Stimulated activated CD8-positive, alpha-beta memory T cell treated with anti-CD3 and anti-CD28 coated beads, Interleukin-7, amount 100 ng/mL, for 48 hours (primary cell): ENCODE results near the gene SQSTM1.
"Not testable (repeated sequence)": the region's sequence is repeated elsewhere in the genome, so short reads cannot be mapped to it uniquely, and the experiment has no call there.

Experiments used
- DNase-seq, 2 donors: peaks; one replicate each; pipeline ENCODE4 v3.0.0-alpha.2; 2020; ENCODE audit warnings: low read depth in 1 of 2; ENCODE audit errors: extremely low read depth in 1 of 2

SQSTM1 gene

DNA sequence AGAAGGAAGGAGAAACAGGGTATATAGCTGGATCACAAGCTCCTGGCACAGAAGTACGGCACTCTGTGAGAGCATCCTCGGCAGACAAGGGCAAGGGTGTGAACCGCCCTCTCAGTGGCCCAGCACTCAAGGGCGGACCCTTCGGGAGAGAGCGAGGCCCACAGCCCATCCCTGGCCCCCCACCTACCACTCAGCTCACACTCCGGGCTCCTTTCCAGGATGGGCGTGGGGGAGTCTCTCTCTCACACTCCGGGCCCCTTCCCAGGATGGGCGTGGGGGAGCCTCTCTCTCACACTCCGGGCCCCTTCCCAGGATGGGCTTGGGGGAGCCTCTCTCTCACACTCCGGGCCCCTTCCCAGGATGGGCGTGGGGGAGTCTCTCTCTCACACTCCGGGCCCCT lies 50.8 kb downstream of the SQSTM1 start:
- DNase-seq: not testable (repeated sequence)

DNA sequence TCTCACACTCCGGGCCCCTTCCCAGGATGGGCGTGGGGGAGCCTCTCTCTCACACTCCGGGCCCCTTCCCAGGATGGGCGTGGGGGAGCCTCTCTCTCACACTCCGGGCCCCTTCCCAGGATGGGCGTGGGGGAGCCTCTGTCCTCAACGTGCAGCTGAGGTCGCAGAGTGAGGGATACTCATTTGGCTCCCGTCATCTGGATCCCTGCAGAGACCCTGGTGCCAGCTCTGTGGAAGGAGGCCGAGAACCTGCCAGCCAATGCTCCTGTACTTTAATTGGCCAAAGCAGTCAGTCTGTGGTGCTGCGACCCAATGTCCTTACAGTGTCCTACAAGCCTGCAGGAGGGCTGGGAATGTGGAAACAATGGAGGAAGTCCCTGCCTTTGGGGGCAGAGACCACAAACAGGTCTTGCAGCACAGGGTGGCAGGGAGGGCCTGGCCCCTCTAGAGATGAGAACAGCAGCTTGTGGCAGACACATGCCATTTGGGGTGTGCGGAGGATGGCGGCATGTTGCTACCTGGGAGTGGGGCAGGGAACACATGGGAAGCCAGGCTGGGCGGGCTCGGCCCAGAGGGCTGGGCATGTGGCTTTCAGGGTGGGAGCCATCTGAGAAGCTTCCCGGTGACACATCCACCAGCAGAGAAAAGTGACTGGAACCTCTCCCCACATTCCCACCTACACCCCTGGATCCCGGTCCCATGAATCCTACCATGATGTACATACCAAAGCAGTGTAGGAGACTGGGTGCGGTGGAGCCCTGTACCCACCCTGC lies 51.5 kb downstream of the SQSTM1 start:
- no peak for DNase-seq

DNA sequence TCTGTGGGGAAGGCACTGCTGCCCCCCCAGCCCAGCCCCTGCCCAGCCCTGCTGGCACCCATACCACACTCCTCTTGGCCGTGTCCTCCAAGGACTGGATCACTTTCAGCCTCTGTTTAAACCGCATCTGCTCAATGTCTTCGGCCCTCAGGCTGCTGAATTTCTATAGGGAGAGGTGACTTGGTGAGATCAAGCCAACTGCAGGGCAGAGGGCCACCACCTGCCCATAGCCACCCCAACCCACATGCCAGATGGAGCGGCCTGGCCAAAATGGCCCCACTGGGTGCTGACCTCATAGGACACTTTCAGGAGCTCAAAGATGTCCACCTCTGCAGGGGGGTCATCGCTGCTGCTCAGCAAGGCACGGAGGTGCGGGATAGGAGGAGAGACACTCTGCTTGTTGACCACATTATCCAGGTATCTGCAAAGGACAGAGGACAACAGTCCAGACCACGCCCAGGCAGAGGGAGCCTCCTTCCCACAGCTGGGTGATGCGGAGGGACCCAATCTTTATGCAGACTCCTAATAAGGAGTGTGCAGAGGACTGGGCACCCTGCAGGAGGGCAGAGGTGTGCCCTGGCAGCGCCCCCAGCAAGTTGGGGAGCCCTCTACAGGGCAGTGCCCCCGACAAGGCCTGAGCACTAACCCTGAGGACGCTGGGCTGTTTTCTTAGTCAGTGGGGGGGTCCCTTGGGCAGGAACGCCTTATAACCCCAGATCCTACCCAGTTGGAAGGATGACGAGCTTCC lies 52.3 kb downstream of the SQSTM1 start:
- no peak for DNase-seq

DNA sequence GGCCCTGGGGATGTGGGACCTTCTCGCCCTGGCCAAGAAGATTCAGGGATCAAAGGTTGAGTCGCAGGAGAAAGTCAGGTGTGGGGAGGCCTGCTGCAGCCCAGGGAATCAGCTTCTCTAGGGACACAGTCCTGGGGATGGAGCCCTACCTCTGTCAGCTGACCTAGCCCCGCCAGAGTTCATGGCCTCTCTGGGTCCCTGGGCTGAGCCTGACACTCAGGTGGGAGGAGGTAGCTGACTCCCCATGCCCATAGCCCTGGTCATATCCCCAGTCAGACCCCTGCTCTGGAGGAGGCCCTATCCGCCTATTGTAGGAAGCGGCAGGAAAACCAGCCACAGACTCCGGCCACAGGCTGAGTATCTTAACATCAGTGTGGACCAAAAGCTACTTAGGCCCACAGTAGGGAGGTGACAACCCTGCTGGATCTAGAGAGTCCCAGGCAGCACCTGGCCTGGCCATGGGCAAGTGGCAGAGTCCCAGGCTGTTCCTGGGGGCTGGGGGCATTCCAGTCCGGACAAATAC lies 52.9 kb downstream of the SQSTM1 start:
- DNase-seq: no peak

DNA sequence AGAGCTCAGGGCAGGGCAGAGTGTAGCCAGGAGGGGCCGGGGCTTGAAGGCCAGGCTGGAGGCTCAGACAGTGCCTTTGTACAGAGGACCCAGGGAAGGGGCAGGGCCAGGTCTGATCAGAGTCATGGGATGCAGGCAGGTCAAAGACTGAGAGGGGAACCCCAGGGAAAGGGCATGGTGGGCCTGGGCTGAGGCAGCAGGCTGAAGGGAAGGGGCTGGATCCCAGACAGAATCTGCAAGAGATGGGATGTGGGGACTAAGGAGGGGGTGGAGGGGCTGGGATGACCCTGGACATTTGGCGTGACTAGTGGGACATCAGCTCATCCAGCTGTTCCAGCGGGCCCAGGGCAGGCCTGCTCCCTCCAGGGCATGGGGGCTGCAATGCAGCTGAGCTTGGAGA lies 53.4 kb downstream of the SQSTM1 start:
- no peak for DNase-seq

DNA sequence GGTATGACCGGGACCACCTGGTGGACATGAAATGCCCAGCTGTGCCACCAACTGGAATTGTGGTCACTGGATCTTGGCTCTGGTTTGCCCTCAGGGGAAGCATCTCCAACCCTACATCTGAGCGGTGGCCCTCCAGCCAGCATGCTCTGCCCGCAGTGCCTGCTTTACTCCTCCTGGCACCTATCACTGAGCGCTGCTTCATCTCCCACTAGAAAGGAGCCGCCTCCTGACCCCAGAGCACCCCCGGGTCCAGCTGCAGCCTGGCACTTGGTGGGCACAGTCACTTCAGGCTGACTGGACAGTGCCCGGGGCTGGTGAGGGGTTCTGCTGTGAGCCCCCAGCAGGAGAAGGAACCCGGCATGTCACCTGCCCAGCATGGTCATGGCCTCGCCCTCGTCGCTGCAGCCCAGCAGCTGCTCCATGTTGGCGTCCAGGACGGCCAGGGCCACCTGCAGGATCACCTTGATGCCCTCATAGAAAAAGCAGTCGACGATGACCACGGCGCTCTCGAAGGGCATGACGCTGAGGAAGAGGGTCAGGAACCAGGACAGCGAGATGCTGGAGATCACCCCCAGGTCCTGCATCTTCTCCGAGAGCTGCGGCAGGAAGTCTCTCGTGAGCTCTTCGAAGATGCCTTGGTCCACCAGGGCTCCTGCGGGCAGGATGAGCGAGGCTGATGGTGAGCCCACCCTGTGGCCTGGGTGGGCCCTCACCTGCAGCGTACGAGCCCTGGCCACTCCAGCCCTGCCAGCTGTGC lies 54.0 kb downstream of the SQSTM1 start:
- DNase-seq: no peak

DNA sequence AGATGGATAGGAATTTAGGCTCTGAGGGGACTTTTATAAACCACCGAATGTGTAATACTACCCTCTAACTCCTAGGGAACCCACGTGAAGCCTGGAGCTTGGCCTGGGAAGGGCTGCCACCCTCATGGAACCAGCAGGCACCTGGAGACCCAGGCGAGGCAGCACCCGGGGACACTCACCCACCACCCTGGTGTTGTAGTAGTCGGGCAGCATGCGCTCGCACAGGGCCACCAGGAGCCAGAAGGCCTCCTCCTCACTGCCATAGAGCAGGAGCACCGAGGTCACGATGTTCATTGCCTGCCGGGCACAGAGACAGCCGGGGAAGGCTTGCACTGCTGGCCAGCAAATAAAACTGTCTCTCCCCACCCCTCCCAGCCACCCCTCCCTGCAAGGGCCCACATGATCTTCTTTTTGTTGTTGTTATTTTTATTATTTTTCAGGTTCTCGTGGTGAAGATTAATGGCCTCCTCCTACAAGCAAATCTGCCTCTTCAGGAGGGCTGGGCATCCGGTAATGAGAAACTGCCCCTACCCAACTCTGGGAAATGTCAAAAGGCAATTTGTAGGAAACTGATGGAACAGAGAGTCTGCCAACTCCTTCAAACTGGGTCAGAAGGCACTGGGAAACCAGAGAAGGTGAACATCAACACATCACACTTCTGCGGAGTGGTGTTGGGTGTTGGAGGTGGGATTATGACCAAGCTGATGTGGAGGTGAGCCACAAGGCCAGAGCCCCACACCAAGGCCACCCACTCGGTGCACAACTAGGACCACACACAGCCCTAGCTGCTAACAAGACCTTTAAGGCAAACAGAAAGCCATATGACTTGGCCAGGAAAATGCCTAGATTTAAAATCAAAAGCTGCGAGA lies 55.3 kb downstream of the SQSTM1 start:
- no peak for DNase-seq

DNA sequence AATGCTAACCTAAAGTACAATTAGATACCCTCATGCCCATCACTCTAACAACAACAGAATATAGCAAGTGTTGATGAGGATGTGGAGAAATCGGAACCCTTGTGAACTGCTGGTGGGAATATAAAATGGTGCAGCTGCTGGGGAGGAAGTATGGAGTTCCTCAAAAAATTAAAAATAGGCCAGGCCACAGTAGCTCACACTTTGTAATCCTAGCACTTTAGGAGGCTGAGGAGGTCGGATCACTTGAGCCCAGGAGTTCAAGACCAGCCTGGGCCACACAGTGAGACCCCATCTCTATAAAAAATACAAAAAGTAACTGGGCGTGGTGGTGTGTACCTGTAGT lies 55.9 kb downstream of the SQSTM1 start:
- no peak for DNase-seq

DNA sequence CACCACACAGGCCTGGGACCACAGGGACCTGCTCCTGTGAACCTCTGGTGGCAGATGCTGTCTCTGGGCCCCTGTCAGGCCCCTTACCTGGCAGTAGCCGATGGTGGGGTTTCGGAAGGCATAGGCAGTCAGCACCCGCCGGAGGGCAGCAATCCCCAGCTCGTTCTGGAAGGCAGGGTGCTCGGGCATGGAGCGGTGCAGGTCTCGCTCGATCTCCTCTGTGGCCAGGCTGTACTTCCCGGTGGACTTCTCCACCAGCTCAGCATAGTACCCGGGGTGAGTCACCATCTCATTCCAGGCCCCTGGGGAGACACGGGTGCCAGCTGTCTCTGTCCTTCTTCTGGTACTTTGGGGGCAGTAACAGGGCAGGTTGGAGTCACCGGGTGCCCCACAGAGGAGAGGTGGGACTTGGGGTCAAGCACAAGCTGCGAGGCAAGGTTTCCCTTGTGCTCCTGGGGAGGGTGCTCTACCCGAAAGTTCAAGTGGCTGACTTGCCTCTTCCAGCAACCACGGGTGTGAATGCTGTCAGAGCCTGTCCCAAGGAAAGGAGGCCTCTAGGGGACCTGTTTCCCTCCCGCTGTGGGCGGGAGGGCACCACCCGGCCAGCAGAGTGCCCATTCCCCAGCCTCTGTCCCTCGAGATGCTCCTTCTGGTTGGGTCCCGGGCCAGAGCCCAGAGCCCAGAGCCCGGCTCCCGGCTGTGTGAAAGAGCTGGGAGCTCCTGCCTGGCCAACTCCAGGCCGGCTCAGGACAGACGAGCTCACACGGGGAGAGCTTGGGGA lies 57.7 kb downstream of the SQSTM1 start:
- DNase-seq: no peak

DNA sequence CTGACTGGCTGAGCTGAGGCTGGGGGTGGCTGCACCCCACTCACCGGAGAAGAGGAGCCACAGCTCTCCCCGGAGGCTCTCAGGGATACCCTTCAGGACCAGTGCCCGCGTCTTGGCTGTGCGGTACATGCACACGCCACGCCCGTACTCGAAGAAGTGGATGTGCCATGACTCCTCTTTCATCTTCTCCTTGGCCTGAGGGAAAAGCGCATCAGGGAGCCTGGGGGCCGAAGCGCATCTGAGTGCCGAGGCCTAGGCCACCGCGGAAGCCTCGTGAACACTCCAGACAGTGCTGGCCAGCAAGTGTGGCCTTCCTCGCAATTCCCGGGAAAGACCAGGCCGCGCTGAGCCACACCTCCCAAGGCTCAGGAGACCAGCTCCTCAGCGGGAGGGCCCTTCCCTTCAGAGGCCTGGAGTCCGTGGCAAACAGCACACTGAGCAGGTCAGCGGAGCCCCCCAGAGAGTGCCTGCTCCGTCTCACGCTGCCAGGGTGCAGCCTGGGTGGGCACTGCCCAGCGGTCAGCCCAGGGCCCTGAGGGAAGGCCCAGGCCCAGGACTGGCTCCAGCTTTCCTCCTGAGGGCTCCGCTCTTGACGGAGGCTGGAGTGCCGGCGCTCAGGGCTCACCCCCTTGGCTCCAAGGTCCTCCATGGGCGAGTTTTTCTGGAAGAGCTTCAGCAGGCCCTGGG lies 58.4 kb downstream of the SQSTM1 start:
- no peak for DNase-seq

DNA sequence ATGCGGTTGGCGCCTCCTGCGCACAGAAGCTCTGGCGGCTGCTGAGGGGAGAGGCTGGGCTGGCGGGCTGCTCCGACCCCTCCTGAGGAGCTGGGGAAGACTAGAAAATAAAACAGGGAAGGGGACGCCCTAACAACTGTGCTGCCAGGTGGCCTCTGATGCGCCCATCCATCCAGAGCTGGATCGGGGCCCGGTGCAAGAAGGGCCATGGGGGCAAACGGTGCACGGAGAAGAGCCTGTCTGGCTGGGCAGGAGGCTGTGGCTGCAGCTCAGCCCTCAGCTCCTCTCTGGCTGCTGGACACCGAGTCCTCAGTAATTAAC lies 58.9 kb downstream of the SQSTM1 start:
- no peak for DNase-seq

DNA sequence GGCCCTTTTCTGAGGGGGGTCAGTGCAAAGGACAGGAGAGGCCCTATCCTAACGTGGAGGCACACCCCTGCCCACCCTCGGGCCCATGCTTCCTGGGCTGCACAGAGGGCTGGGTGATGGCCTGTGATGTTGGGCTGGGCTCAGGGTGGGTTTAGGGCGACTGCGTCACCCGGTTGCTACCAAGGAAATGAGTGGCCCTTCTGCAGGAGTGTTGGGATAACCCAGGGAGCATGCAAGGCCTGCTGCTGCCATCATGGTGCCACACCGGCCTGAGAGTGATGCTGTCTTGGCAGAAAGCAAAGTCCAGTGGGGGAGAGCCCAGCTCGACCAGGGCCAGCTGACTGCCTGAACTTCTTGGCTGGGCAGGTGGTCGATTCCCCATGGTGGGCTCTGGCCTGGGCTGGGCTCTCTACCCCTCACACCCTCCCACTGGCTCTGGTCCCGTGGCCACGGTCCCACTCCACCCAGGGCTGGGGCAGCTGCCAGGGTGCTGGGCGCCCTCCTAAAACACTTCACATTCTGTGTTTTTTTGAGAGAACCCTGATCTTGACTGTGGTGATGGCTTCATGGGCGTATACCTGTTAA lies 59.5 kb downstream of the SQSTM1 start:
- no peak for DNase-seq

DNA sequence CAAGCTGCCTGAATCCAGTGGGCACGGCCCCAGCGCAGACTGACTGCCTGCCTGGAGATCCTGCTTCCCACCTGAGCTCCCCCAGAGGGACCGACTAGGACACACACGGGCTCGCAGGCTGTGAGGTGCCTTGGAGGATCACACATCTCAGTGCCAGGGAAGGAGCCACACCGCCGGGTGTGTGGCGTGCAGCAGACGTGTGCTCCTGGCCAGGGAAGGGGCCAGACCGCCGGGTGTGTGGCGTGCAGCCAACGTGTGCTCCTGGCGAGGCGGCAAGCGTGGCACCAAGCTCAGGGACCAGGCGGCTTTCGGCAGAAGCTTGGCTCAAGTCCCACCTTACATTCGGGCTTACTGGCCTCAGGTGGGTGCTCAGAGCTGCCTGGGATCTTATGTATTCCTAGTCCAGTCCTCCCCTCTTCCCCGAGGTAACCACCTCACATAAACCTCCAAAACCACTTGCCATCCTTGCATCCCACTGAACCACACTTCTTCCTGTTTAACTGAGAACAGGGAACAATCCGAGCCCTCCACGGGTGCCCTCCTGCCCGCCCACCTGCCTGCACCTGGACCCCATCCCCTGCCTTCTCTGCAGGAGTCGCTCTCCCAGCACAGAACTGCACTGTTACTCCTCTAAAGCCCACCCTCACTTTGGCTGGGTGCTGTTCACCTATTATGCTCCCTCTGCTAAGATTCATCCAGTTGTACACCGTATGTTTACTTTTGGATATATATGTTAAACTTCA lies 60.3 kb downstream of the SQSTM1 start:
- no peak for DNase-seq

DNA sequence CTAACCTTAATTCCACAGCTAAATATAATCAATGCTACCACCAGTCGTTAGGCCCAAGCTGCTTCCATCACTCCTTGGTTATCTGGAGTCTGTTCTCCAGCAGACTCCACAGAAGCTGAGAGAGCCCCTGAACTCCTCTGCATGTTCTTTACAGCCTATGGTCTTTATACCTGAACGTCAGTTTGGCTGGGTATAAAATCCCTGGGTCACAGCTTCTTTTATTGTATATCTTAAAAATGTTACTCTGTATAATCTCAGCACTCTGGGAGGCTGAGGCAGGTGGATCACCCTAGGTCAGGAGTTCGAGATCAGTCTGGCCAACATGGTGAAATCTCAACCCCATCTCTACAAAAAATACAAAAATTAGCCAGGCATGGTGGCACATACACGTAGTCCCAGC lies 61.6 kb downstream of the SQSTM1 start:
- no peak for DNase-seq

DNA sequence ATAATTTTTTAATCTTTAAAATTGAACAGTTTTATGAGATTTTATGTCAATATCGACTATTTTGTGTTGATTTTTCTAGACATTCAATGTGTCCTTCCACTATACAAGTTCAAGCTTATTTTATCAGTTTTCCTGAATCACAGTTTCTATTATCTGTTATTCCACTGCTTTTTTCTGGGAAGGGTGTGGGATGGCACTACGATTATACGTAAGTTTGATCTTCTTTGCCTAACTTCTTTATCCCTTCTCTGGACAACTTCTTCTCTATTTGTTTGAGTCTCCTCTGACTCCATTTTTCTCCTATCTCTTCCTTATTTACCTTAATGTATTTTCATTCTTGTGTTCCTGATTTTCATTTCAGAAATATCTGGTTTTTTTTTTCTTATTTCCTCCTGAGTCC lies 62.5 kb downstream of the SQSTM1 start:
- no peak for DNase-seq

DNA sequence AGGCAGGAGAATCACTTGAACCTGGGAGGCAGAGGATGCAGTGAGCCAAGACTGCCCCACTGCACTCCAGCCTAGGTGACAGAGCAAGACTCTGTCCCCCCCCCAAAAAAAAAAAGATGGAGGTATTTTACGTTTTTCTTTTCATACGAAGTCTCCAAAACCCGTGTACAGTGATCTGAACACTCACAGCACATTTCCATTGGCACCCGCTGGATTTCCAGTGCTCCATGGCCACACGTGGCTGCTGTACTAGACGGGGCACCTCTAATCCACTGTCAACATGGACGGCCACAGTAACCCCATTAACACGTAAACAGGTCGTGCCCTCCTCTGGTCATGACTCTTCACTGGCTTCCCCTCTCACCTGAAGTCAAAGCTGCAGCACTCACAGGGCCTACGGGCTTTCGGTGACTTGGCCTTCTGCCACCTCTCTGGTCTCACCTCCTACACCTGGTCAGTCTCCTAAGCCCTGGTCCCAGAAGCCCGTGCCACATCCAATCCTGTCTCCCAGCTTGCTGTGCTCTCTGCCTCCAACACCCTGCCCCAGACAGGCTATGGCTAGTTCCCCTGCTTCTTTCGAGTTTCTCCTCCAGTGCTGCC lies 64.9 kb downstream of the SQSTM1 start:
- no peak for DNase-seq

DNA sequence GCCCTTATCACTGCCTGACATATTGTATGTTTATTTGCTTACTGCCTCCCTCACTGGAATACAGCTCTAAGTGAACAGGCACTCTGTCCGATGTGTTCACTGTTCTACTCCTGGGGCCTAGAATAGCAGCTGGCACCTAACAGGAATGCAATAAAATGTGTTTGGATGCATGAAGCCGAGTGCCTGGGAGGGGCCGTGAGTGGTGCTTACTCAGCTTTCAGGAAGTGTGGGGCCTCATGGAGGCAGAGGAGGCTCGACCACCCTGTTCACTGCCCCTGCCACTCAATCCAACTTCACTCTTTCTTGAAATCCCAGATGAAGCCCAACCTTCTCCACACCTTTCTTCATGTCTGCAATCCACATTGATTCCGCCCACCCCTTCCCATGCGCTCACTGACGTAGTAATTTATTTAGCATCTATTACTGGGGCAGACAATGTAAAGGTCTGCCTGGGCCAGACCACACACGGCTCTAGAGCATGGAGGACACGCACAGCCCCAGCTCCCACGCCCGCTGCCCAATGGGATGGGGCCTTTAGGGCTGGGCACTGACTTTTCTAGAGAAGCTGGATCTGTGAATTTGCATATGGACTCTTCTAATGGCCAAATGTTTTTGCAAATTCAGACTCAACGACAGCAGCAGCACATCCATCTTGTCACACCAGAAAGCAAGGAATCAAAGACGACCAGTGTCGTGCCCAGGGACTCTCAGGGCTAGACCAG lies 65.6 kb downstream of the SQSTM1 start:
- DNase-seq: no peak
